BE2C (cell line): Measurements from ENCODE around the gene ITIH6.

ENCODE experiments used
- DNase-seq: peaks from one replicate; pipeline ENCODE4 v3.0.0-alpha.2; 2020
- H3K27me3 ChIP-seq: fragments of 250-450 bp; sonication (Bioruptor Pico); 2 replicates; pipeline ENCODE4 v1.5.1; 2020; ENCODE audit warnings: mild to moderate bottlenecking
- H3K36me3 ChIP-seq: fragments of 250-450 bp; sonication (Bioruptor Pico); 2 replicates; pipeline ENCODE4 v1.5.1; 2020; ENCODE audit warnings: mild to moderate bottlenecking
- H3K4me1 ChIP-seq: fragments of 250-450 bp; sonication (Bioruptor Pico); 2 replicates; pipeline ENCODE4 v1.5.1; 2020
- H3K4me3 ChIP-seq: 2 replicates; pipeline ENCODE4 v1.5.1; 2011; ENCODE audit warnings: low read depth, low read length
- H3K9me3 ChIP-seq: fragments of 250-450 bp; sonication (Bioruptor Pico); 2 replicates; pipeline ENCODE4 v1.5.1; 2020
- CTCF ChIP-seq: IDR thresholded peaks from 2 replicates; pipeline ENCODE4 v1.5.1; 2012; ENCODE audit warnings: mild to moderate bottlenecking, low read depth, low read length

Gene ITIH6

GRCh38 chrX:54825716-54826438 is 27.8 kb upstream of the ITIH6 start:
- Histone ChIP-seq H3K4me1 (no peaks in the 10 kb centered on the region), H3K4me3 (no peak overlapping the region), H3K9me3 (no peaks in the 10 kb centered on the region), H3K27me3 (no peaks in the 10 kb centered on the region), H3K36me3 (no peaks in the 10 kb centered on the region)
- TF ChIP-seq CTCF: peak; percentile 22
- no peak for DNase-seq

GRCh38 chrX:54824722-54825121 is 26.7 kb upstream of the ITIH6 start:
- no peaks in the 10 kb centered on the region for H3K36me3 ChIP-seq
- no peak for TF ChIP-seq CTCF
- no peak for DNase-seq
- H3K27me3 ChIP-seq: no peaks in the 10 kb centered on the region
- no peaks in the 10 kb centered on the region for H3K9me3 ChIP-seq
- no peak overlapping the region for H3K4me3 ChIP-seq
- no peaks in the 10 kb centered on the region for H3K4me1 ChIP-seq

GRCh38 chrX:54824195-54824594 is 26.1 kb upstream of the ITIH6 start:
- Histone ChIP-seq H3K36me3 (no peaks in the 10 kb centered on the region), H3K9me3 (no peaks in the 10 kb centered on the region), H3K4me1 (no peaks in the 10 kb centered on the region), H3K27me3 (no peaks in the 10 kb centered on the region), H3K4me3 (no peak overlapping the region)
- no peak for TF ChIP-seq CTCF
- no peak for DNase-seq

GRCh38 chrX:54821310-54821709 is 23.3 kb upstream of the ITIH6 start:
- Histone ChIP-seq H3K4me1 (peaks cover 8% of the 10 kb centered on the region), H3K9me3 (no peaks in the 10 kb centered on the region), H3K4me3 (no peak overlapping the region), H3K36me3 (no peaks in the 10 kb centered on the region), H3K27me3 (no peaks in the 10 kb centered on the region)
- DNase-seq: no peak
- TF ChIP-seq CTCF: no peak

- Histone ChIP-seq H3K9me3 (no peaks in the 10 kb centered on the region), H3K27me3 (no peaks in the 10 kb centered on the region), H3K36me3 (no peaks in the 10 kb centered on the region; the same call in 1 of the 2 replicates), H3K4me3 (no peak overlapping the region), H3K4me1 (peaks cover 8% of the 10 kb centered on the region)
- no peak for DNase-seq
- TF ChIP-seq CTCF: no peak
Measured at GRCh38 chrX:54820737-54821136, 22.7 kb upstream of the ITIH6 start.

- TF ChIP-seq CTCF: no peak
- no peak overlapping the region for H3K4me3 ChIP-seq
- H3K4me1 ChIP-seq: peaks cover 8% of the 10 kb centered on the region
- no peak for DNase-seq
- no peaks in the 10 kb centered on the region for H3K9me3 ChIP-seq
- peaks cover 5% of the 10 kb centered on the region for H3K36me3 ChIP-seq
- H3K27me3 ChIP-seq: no peaks in the 10 kb centered on the region
Measured at GRCh38 chrX:54819201-54819600, 21.1 kb upstream of the ITIH6 start.
